ENCODE data around the gene XK. TPM values are rescaled to one million over a fixed set of nuclear protein-coding genes. Genes with fewer than 3 reads are reported as not detected.

The XK gene
- total and polyA plus RNA-seq, 2 of the 4 experiments (the other 2 are of a cell fraction) = under 0.01 to 0.02 TPM

DNA sequence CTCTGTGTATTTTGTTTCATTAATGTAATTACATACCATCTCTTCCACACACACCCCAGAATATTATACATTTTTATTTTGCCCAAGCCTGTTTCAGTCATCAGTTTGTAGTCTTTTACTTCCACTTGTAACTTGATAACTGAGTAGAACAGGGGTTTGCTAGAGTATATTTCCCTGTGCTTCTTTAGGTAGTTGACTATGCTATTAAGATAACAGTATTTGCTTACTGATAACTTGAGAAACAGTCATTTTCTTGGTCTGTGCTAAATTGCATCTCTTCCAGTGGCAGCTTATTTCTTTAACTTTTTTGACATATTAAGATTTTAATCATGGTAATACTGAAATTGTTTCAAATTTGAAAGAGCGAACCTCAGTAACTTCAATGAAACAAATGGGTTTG lies 7.0 kb upstream of the XK start:
- no peak overlapping the region for H3K4ac ChIP-seq (ENCODE audit: low read depth, low read length)
- H3K18ac ChIP-seq (ENCODE audit: low read depth, low read length) = no peak overlapping the region
- H2AK9ac ChIP-seq (replicated peaks; ENCODE audit: low read depth, low read length, poor library complexity) = no peak overlapping the region
- no peak overlapping the region for H2BK120ac ChIP-seq (ENCODE audit: low read depth, low read length)
- POLR2A ChIA-PET (ENCODE audit: unreplicated experiment) = no interaction called here
- H4K5ac ChIP-seq (ENCODE audit: low read depth, low read length) = no peak overlapping the region
- H4K20me1 ChIP-seq (ENCODE audit: insufficient read depth, low read length) = no peaks in the 10 kb centered on the region
- H3K4me2 ChIP-seq (ENCODE audit: low read depth, low read length) = no peak overlapping the region
- no peak overlapping the region for H3K23ac ChIP-seq (ENCODE audit: low read depth, low read length)
- H2BK5ac ChIP-seq (ENCODE audit: low read depth, low read length, poor library complexity, severe bottlenecking) = no peak overlapping the region
- no peak overlapping the region for H3K56ac ChIP-seq (ENCODE audit: extremely low read depth, insufficient read depth, low read length)
- ATAC-seq (ENCODE audit: low read depth) (no peak), DNase-seq (no peak)
- H3K14ac ChIP-seq (replicated peaks; ENCODE audit: low read depth, low read length) = no peak overlapping the region
- no peak overlapping the region for H3K9ac ChIP-seq (ENCODE audit: low read depth, low read length)
- no CpG with 5 or more reads among the region's 1 CpG for WGBS, 2 experiments (ENCODE audit: extremely low coverage in 2 of 2, insufficient read length in 1 of 2)
- no peak overlapping the region for H3K4me3 ChIP-seq (ENCODE audit: insufficient read depth, low read depth, low read length)
- BruUV-seq (replicated peaks) = no TSS peak
- dilution Hi-C loops (cut with HindIII; ENCODE audit: low sequenced_read_pairs, unreplicated experiment) = no loop called here
- no peaks in the 10 kb centered on the region for H3K9me3 ChIP-seq (ENCODE audit: control insufficient read depth, insufficient read depth, low read length)
- H3K4me1 ChIP-seq (ENCODE audit: control insufficient read depth, insufficient read depth, low read length) = no peaks in the 10 kb centered on the region
- H3K27ac ChIP-seq (ENCODE audit: insufficient read depth, low read length) = no peak overlapping the region
- no peaks in the 10 kb centered on the region for H3K36me3 ChIP-seq (ENCODE audit: control insufficient read depth, insufficient read depth, low read length)
- no peaks in the 10 kb centered on the region for H3K9me1 ChIP-seq (ENCODE audit: insufficient read depth, low read length)
- H3K79me1 ChIP-seq (ENCODE audit: low read depth in 1 of 2, low read length in 2 of 2) = no peaks in the 10 kb centered on the region
- H2BK20ac ChIP-seq (ENCODE audit: low read depth, low read length) = no peak overlapping the region
- H2AFZ ChIP-seq (replicated peaks; ENCODE audit: low read length, poor library complexity) = no peak overlapping the region
- CTCF ChIA-PET = no interaction called here
- TF ChIP-seq POLR2A (IDR thresholded peaks at IDR 0.05; ENCODE audit: low read depth, low read length) = no peak
- no peak overlapping the region for H2BK15ac ChIP-seq (ENCODE audit: low read depth, low read length)
- H2AK5ac ChIP-seq (ENCODE audit: low read depth, low read length) = no peak overlapping the region
- no peak overlapping the region for H4K8ac ChIP-seq (ENCODE audit: low read depth in 2 of 2, low read length in 2 of 2)
- no peak overlapping the region for H4K91ac ChIP-seq (ENCODE audit: insufficient read depth, low read depth, low read length)
- intact Hi-C loops (cut with micrococcal nuclease) = no loop called here
- H3K27me3 ChIP-seq (ENCODE audit: control insufficient read depth, insufficient read depth, low read length) = peaks cover 2% of the 10 kb centered on the region
- in situ Hi-C loops (cut with MboI; ENCODE audit: low sequenced_read_pairs) = no loop called here
